Esophagus muscularis mucosa (tissue), 4 donors: ENCODE measurements around the gene FANCI. TPM values are rescaled to one million over a fixed set of nuclear protein-coding genes. Genes with fewer than 3 reads are reported as not detected.

ENCODE experiments used
- DNase-seq: peaks from one replicate; pipeline ENCODE4 v3.0.0-alpha.2; 2017; ENCODE audit errors: extremely low spot score
- H3K27ac ChIP-seq, 4 donors: fragments of 200-600 bp; sonication (generic); replicated peaks in 1 of 4; 1 replicate in 3 of 4; 2 replicates in 1 of 4; pipeline ENCODE4 v1.5.1; 2016 to 2019; ENCODE audit warnings: mild to moderate bottlenecking in 1 of 4
- H3K27me3 ChIP-seq, 4 donors: fragments of 200-600 bp; sonication (generic); one replicate each; pipeline versions ENCODE4 v1.5.1 to v1.6.0; 2016 to 2019
- H3K36me3 ChIP-seq, 4 donors: fragments of 200-600 bp; sonication (generic); one replicate each; pipeline ENCODE4 v1.5.1; 2016 to 2019
- H3K4me1 ChIP-seq, 4 donors: fragments of 200-600 bp; sonication (generic); one replicate each; pipeline ENCODE4 v1.5.1; 2016 to 2019
- H3K4me3 ChIP-seq, 4 donors: fragments of 200-600 bp; sonication (generic); 1 replicate in 2 of 4; 2 replicates in 2 of 4; pipeline ENCODE4 v1.5.1; 2016 to 2019; ENCODE audit warnings: mild to moderate bottlenecking in 4 of 4, moderate library complexity in 1 of 4
- H3K9me3 ChIP-seq, 4 donors: fragments of 200-600 bp; sonication (generic); 1 replicate in 3 of 4; 2 replicates in 1 of 4; pipeline ENCODE4 v1.5.1; 2016 to 2019
- EP300 ChIP-seq: sonication (generic); formaldehyde crosslinking; IDR thresholded peaks from one replicate; pipeline ENCODE4 v1.6.1; 2017; ENCODE audit warnings: antibody characterized with exemption
- POLR2A ChIP-seq: fragments of 450-650 bp; IDR thresholded peaks from one replicate; pipeline ENCODE4 v1.6.1; 2017; ENCODE audit warnings: antibody characterized with exemption, moderate library complexity, mild to moderate bottlenecking, low read depth
- POLR2AphosphoS5 ChIP-seq, 2 donors: sonication (generic); formaldehyde crosslinking; IDR thresholded peaks; one replicate each; pipeline ENCODE4 v1.6.1; 2017; ENCODE audit warnings: antibody characterized with exemption in 2 of 2
- WGBS: methylation state at CpG from one replicate; pipeline ENCODE4 v1.1.5; 2018; 5-methylcytosine and 5-hydroxymethylcytosine counted together
- intact Hi-C: fragments of 100-400 bp; cut with DNase I; formaldehyde crosslinking; loops from one replicate; pipeline ENCODE4 v1.15.1; 2023
- total RNA-seq, 4 donors: library from RNA; depleted of rRNA; stranded (reverse); fragments of >200 nt; gene quantifications; one replicate each; pipeline versions ENCODE4 v1.1.0 to v1.2.1, GENCODE V29; 2016
- TF ChIP-seq, protein P1 (sequence below), 3 experiments: fragments of 200-600 bp in 2 of 3; fragments of 450-650 bp in 1 of 3; sonication (generic) in 2 of 3; IDR thresholded peaks; one replicate each; pipeline ENCODE4 v1.5.1; 2017 to 2019; ENCODE audit warnings: antibody characterized with exemption in 3 of 3, mild to moderate bottlenecking in 2 of 3, moderate library complexity in 1 of 3

Gene FANCI
- total RNA-seq, 4 donors from 2014 or later = 3.5 to 10.2 (median 4.0) TPM

DNA sequence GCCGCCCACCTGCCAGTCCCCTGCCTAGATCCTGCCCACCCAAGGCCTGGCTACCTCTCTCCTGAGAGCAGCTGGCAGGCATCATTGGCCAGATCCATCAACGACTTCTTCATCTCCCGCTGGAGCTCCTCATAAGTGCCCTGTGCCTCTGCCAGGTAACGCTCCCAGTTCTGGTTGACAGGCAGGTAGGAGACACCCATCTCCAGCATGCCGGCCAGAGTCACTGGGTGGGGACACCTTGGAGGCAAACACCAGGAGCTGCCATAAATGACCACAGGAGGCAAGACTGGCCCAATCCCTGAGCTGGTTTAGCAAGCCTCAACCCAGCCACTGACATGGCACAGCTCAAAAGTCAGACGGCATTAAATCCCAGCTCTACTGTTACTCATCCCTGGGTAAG, 83.3 kb downstream of the FANCI start:
- no peaks in the 10 kb centered on the region for H3K9me3 ChIP-seq
- DNase-seq = no peak
- H3K36me3 ChIP-seq = peaks cover 80 to 100% (median 98%) of the 10 kb centered on the region in 4 donors
- no peaks in the 10 kb centered on the region for H3K27me3 ChIP-seq
- TF ChIP-seq, protein P1, sequence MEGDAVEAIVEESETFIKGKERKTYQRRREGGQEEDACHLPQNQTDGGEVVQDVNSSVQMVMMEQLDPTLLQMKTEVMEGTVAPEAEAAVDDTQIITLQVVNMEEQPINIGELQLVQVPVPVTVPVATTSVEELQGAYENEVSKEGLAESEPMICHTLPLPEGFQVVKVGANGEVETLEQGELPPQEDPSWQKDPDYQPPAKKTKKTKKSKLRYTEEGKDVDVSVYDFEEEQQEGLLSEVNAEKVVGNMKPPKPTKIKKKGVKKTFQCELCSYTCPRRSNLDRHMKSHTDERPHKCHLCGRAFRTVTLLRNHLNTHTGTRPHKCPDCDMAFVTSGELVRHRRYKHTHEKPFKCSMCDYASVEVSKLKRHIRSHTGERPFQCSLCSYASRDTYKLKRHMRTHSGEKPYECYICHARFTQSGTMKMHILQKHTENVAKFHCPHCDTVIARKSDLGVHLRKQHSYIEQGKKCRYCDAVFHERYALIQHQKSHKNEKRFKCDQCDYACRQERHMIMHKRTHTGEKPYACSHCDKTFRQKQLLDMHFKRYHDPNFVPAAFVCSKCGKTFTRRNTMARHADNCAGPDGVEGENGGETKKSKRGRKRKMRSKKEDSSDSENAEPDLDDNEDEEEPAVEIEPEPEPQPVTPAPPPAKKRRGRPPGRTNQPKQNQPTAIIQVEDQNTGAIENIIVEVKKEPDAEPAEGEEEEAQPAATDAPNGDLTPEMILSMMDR (IDR thresholded peaks at IDR 0.05) = no peak
- TF ChIP-seq EP300 (no peak), POLR2A (no peak), POLR2AphosphoS5 (IDR thresholded peaks at IDR 0.05) (no peak)
- H3K4me1 ChIP-seq = peaks cover 30 to 42% (median 37%) of the 10 kb centered on the region in 4 donors
- H3K4me3 ChIP-seq = no peak overlapping the region
- no peak overlapping the region for H3K27ac ChIP-seq
- 91% methylated on average over 5 of the region's 6 CpGs for WGBS
- intact Hi-C loops = no loop called here

DNA sequence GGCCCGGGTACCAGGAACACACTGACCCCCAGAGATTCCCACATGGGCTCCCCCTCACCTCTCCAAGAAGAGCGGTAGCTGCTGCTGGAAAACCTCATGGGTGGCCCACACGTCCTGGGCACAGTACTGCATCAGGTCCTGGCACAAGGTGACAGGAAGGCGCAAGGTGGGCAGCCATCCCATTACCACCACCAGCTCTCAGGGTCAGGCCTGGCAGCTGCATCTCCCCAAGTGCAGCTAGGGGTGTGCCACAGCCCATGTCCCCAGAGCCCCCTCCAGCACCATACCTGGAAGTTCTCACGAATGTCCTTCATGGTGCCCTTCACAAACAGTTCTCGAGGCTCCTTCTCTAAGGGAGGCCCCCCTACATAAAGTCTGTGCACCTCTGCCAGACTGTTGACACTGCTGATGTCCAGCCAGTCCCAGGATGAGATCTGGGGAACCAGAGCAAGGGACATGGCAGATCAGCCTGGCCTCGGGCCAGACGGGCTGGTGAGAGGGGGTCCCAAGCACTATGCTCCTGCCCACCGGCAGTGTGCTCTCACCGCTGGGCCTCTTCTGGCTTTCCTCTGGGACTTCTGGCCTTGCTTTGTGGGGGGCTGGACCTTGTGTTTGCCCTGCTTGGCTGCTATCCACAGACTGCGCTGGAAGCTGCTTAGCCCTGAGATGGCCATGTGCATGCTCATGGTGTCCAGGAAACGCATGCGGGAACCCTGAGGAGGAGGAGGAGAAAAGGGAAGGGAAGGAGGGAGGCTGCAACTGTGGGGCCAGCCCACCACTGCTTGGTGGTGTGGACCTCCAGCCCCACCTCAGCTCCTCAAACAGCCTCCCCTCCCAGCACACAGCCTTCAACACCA, 84.8 kb downstream of the FANCI start:
- no peak for TF ChIP-seq EP300
- no peak for TF ChIP-seq POLR2AphosphoS5 (IDR thresholded peaks at IDR 0.05)
- TF ChIP-seq POLR2A = no peak
- TF ChIP-seq, protein P1 (IDR thresholded peaks at IDR 0.05) = no peak
- intact Hi-C loops = no loop called here
- Histone ChIP-seq H3K27me3 (no peaks in the 10 kb centered on the region), H3K4me3 (no peak overlapping the region), H3K36me3 (peaks cover 67 to 100% (median 94%) of the 10 kb centered on the region in 4 donors), H3K27ac (no peak overlapping the region), H3K9me3 (no peaks in the 10 kb centered on the region), H3K4me1 (peaks cover 45 to 58% (median 52%) of the 10 kb centered on the region in 4 donors)
- DNase-seq = no peak
- WGBS = 84% methylated on average over 7 of the region's 13 CpGs

DNA sequence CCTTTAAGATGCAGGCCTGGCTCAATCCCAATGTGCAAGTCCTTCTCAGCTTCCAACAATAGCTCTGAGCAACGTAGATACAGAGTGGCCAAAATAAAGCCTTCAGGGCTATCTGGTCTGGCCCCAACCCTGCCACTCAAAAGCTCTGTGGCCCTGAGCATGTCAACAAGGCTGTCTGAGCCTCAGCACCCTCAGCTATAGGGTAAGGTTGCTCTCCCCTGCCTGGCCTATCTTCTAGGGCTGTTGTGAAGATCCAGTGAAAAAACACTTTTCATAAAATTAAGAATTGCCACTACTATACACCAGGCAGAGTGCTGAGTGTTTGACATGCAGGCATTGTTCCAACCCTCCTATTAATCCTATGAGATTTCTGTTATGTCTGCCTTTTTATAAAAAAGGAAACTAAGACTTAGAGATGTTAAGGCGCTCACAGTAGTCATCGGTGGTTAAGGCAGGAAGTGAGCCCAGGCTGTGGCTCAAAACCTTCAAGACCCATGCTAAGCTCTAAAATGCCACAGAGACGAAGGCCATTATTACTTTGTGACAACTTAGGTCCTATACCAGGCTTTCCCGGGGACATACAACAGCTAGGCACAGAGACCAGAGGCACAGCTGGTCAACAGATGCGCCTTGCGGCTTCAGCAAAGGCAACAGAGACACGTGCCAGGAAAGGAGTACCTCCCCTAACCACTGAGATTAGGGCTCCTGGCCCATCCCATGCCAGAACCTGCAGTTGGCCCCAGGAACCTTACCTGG, 85.7 kb downstream of the FANCI start:
- intact Hi-C loops = loop anchor here (5.0 kb wide), 1 partner anchor 87 kb away; the partner anchor contains the start of gene FANCI

DNA sequence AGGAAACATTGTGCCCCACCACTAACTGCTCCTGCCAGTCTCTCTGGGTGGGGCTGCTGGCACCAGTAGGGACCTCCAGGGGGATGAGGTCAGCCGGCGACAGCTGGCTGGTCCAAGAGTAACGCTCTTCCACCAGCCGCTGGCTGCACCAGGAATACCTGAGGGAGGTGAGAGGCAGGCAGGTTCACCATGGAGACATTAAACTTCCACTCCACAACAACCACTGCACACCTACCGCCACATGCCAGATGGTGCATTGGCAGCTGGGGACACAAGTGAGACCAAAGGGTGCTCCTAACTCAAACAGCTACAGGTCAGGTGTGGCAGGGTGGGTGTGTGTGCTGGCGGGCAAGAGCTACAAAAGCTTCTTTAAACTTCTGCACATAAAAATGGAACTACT, 86.3 kb downstream of the FANCI start:
- WGBS = 91% methylated on average over 6 of the region's 6 CpGs
- intact Hi-C loops = loop anchor here (5.0 kb wide), 1 partner anchor 88 kb away; the partner anchor contains the start of gene FANCI
- peaks cover 48 to 65% (median 57%) of the 10 kb centered on the region in 4 donors for H3K4me1 ChIP-seq

More for the DNA sequence above, 85.7 kb downstream of the FANCI start:
- no peak for TF ChIP-seq POLR2AphosphoS5 (IDR thresholded peaks at IDR 0.05)
- TF ChIP-seq, protein P1 (IDR thresholded peaks at IDR 0.05) = no peak
- TF ChIP-seq POLR2A = no peak
- no peak for TF ChIP-seq EP300
- peaks cover 58 to 91% (median 86%) of the 10 kb centered on the region in 4 donors for H3K36me3 ChIP-seq
- WGBS = 80% methylated on average over 8 of the region's 8 CpGs
- H3K27ac ChIP-seq = no peak overlapping the region
- no peaks in the 10 kb centered on the region for H3K27me3 ChIP-seq
- no peak overlapping the region for H3K4me3 ChIP-seq
- H3K4me1 ChIP-seq = peaks cover 48 to 63% (median 56%) of the 10 kb centered on the region in 4 donors
- no peak for DNase-seq
- no peaks in the 10 kb centered on the region for H3K9me3 ChIP-seq

More for the DNA sequence above, 86.3 kb downstream of the FANCI start:
- no peak for DNase-seq
- Histone ChIP-seq H3K9me3 (no peaks in the 10 kb centered on the region), H3K36me3 (peaks cover 55 to 85% (median 80%) of the 10 kb centered on the region in 4 donors), H3K27ac (no peak overlapping the region), H3K27me3 (no peaks in the 10 kb centered on the region), H3K4me3 (no peak overlapping the region)
- no peak for TF ChIP-seq POLR2A
- TF ChIP-seq, protein P1 (IDR thresholded peaks at IDR 0.05) = no peak
- no peak for TF ChIP-seq POLR2AphosphoS5 (IDR thresholded peaks at IDR 0.05)
- TF ChIP-seq EP300 = no peak
